Fibroblast of lung (primary cell): ENCODE results near the gene WDR3. TPM values are rescaled to one million over a fixed set of nuclear protein-coding genes. Genes with fewer than 3 reads are reported as not detected.

ENCODE experiments used
- DNase-seq, 2 donors: peaks; one replicate each; pipeline versions ENCODE4 v3.0.0 to v3.0.0-alpha.2; 2010; ENCODE audit warnings: low read depth in 2 of 2
- H2AFZ ChIP-seq: 2 replicates; pipeline ENCODE4 v1.5.1; 2012; ENCODE audit warnings: low read length, control low read depth, inconsistent platforms
- H3K27ac ChIP-seq: 2 replicates; pipeline ENCODE4 v1.5.1; 2011; ENCODE audit warnings: low read length, control low read depth; ENCODE audit not compliant: insufficient read depth
- H3K27me3 ChIP-seq: 2 replicates; pipeline ENCODE4 v1.5.1; 2011; ENCODE audit warnings: mild to moderate bottlenecking, low read length; ENCODE audit not compliant: control insufficient read depth, insufficient read depth
- H3K36me3 ChIP-seq: 2 replicates; pipeline ENCODE4 v1.5.1; 2011; ENCODE audit warnings: low read length; ENCODE audit not compliant: control insufficient read depth, insufficient read depth
- H3K4me1 ChIP-seq: 2 replicates; pipeline ENCODE4 v1.5.1; 2011; ENCODE audit warnings: low read length; ENCODE audit not compliant: control insufficient read depth, insufficient read depth; ENCODE audit errors: extremely low read depth
- H3K4me2 ChIP-seq: 2 replicates; pipeline ENCODE4 v1.5.1; 2011; ENCODE audit warnings: low read length, control low read depth; ENCODE audit not compliant: insufficient read depth; ENCODE audit errors: extremely low read depth
- H3K4me3 ChIP-seq, 4 experiments: fragments of 200-600 bp in 1 of 4; sonication (generic) in 1 of 4; replicated peaks in 1 of 4; 2 replicates each; pipeline ENCODE4 v1.5.1; 2011 to 2016; ENCODE audit warnings: low read length in 4 of 4, low read depth in 3 of 4, mild to moderate bottlenecking in 3 of 4, control low read depth in 2 of 4, inconsistent platforms in 1 of 4, mixed read lengths in 1 of 4; ENCODE audit not compliant: insufficient read depth in 1 of 4; ENCODE audit errors: control extremely low read depth in 1 of 4
- H3K79me2 ChIP-seq: 2 replicates; pipeline ENCODE4 v1.5.1; 2012; ENCODE audit warnings: mild to moderate bottlenecking, low read length, inconsistent platforms; ENCODE audit not compliant: control insufficient read depth, insufficient read depth
- H3K9ac ChIP-seq: 2 replicates; pipeline ENCODE4 v1.5.1; 2011; ENCODE audit warnings: mild to moderate bottlenecking, low read length, control low read depth; ENCODE audit not compliant: insufficient read depth
- H3K9me3 ChIP-seq: 2 replicates; pipeline ENCODE4 v1.5.1; 2012; ENCODE audit warnings: low read depth, low read length; ENCODE audit not compliant: control insufficient read depth, insufficient read depth
- H4K20me1 ChIP-seq: 2 replicates; pipeline ENCODE4 v1.5.1; 2011; ENCODE audit warnings: low read length; ENCODE audit not compliant: control insufficient read depth, insufficient read depth; ENCODE audit errors: extremely low read depth
- CTCF ChIP-seq, 2 donors: IDR thresholded peaks in 1 of 2; conservative IDR thresholded peaks in 1 of 2; 1 replicate in 1 of 2; 2 replicates in 1 of 2; pipeline ENCODE4 v1.5.1; 2011 to 2012; ENCODE audit warnings: low read length in 2 of 2, control low read depth in 1 of 2, inconsistent platforms in 1 of 2, low read depth in 1 of 2, mild to moderate bottlenecking in 1 of 2
- EZH2 ChIP-seq: IDR thresholded peaks from 2 replicates; pipeline ENCODE4 v1.5.1; 2012; ENCODE audit warnings: low read length, control low read depth, mild to moderate bottlenecking; ENCODE audit errors: missing control alignments
- polyA plus RNA-seq, 2 donors: library from polyadenylated mRNA; depleted of rRNA in 1 of 2; stranded (reverse) in 1 of 2; unstranded in 1 of 2; fragments of >200 nt; gene quantifications; 2 replicates each; pipeline ENCODE4 v1.2.1, GENCODE V29; 2011 to 2012; ENCODE audit warnings: missing spikeins in 1 of 2
- total RNA-seq: library from RNA; depleted of rRNA; stranded (reverse); fragments of >200 nt; gene quantifications from 2 replicates; pipeline ENCODE4 v1.2.1, GENCODE V29; 2014

The WDR3 gene
- total and polyA plus RNA-seq, 2 donors (not counting 1 experiment from before 2014, with no cell fraction given), result 15.7 to 17.4 TPM

- no peaks in the 10 kb centered on the region for H3K27me3 ChIP-seq
- H3K4me1 ChIP-seq, result no peaks in the 10 kb centered on the region
- TF ChIP-seq EZH2, result no peak
- no peak for TF ChIP-seq CTCF (conservative IDR thresholded peaks at IDR 0.05 in 1 of 2, IDR thresholded peaks at IDR 0.05 in 1 of 2; ENCODE audit: low read depth in 1 of 2, low read length in 2 of 2)
- H3K79me2 ChIP-seq, result peaks cover 67% of the 10 kb centered on the region
- peak overlapping the region; percentile 43 for H3K9ac ChIP-seq
- H3K27ac ChIP-seq, result peak overlapping the region; percentile 81
- H2AFZ ChIP-seq, result peak overlapping the region; percentile 81
- H3K9me3 ChIP-seq, result no peaks in the 10 kb centered on the region
- H3K4me2 ChIP-seq, result peak overlapping the region; percentile 94
- H4K20me1 ChIP-seq, result no peaks in the 10 kb centered on the region
- H3K4me3 ChIP-seq, result peak overlapping the region; percentile 84 to 94 (median 90)
- peak; percentile 2 to 4 for DNase-seq
- peaks cover 2% of the 10 kb centered on the region for H3K36me3 ChIP-seq
Measured at GRCh38 chr1:117930484-117930883, 945 bp downstream of the WDR3 start.

GRCh38 chr1:117932576-117932975 is 3.0 kb downstream of the WDR3 start:
- no peaks in the 10 kb centered on the region for H3K4me1 ChIP-seq
- TF ChIP-seq EZH2 (no peak), CTCF (conservative IDR thresholded peaks at IDR 0.05 in 1 of 2, IDR thresholded peaks at IDR 0.05 in 1 of 2; ENCODE audit: low read depth in 1 of 2, low read length in 2 of 2) (no peak)
- no peak for DNase-seq
- no peak overlapping the region for H3K4me2 ChIP-seq
- no peaks in the 10 kb centered on the region for H4K20me1 ChIP-seq
- peaks cover 2% of the 10 kb centered on the region for H3K36me3 ChIP-seq
- no peaks in the 10 kb centered on the region for H3K9me3 ChIP-seq
- no peak overlapping the region for H3K9ac ChIP-seq
- no peak overlapping the region for H2AFZ ChIP-seq
- no peaks in the 10 kb centered on the region for H3K27me3 ChIP-seq
- no peak overlapping the region for H3K27ac ChIP-seq
- peaks cover 49% of the 10 kb centered on the region for H3K79me2 ChIP-seq
- H3K4me3 ChIP-seq, result no peak overlapping the region

- H3K27ac ChIP-seq, result no peak overlapping the region
Measured at GRCh38 chr1:117933769-117934168, 4.2 kb downstream of the WDR3 start.

More at GRCh38 chr1:117933769-117934168, 4.2 kb downstream of the WDR3 start:
- no peak for DNase-seq
- H3K4me2 ChIP-seq, result no peak overlapping the region
- H3K36me3 ChIP-seq, result peaks cover 5% of the 10 kb centered on the region
- no peaks in the 10 kb centered on the region for H3K27me3 ChIP-seq
- no peak overlapping the region for H3K4me3 ChIP-seq
- no peaks in the 10 kb centered on the region for H3K4me1 ChIP-seq
- peaks cover 41% of the 10 kb centered on the region for H3K79me2 ChIP-seq
- no peaks in the 10 kb centered on the region for H3K9me3 ChIP-seq
- no peaks in the 10 kb centered on the region for H4K20me1 ChIP-seq
- no peak overlapping the region for H2AFZ ChIP-seq
- H3K9ac ChIP-seq, result no peak overlapping the region
- TF ChIP-seq CTCF (conservative IDR thresholded peaks at IDR 0.05 in 1 of 2, IDR thresholded peaks at IDR 0.05 in 1 of 2; ENCODE audit: low read depth in 1 of 2, low read length in 2 of 2) (no peak), EZH2 (no peak)
